SU-DHL-6 (cell line): Measurements from ENCODE around the gene RP9.

Experiments
- H2AFZ ChIP-seq: fragments of 200-600 bp; sonication (generic); 2 replicates; pipeline ENCODE4 v1.6.1; 2014; ENCODE audit warnings: low read depth, mild to moderate bottlenecking, moderate library complexity, mixed read lengths, antibody characterized with exemption, low read length; ENCODE audit not compliant: severe bottlenecking
- H3F3A ChIP-seq: fragments of 200-600 bp; shearing (Covaris generic); 2 replicates; pipeline ENCODE4 v1.6.0; 2016; ENCODE audit warnings: antibody characterized with exemption, mild to moderate bottlenecking; ENCODE audit not compliant: insufficient read depth
- H3K27ac ChIP-seq: fragments of 200-600 bp; sonication (generic); 2 replicates; pipeline ENCODE4 v1.5.1; 2016; ENCODE audit warnings: low read depth, mild to moderate bottlenecking, low read length, moderate library complexity, mixed read lengths
- H3K27me3 ChIP-seq: fragments of 200-600 bp; sonication (generic), shearing (Covaris generic); 2 replicates; pipeline ENCODE4 v1.6.0; 2014; ENCODE audit warnings: mild to moderate bottlenecking, low read length
- H3K36me3 ChIP-seq: fragments of 200-600 bp; sonication (generic); 2 replicates; pipeline ENCODE4 v1.6.1; 2014; ENCODE audit warnings: mild to moderate bottlenecking, low read length, mixed read lengths
- H3K4me2 ChIP-seq: fragments of 300-600, 200-600 bp; shearing (Covaris generic), sonication (generic); 2 replicates; pipeline ENCODE4 v1.6.0; 2014; ENCODE audit warnings: low read length, low read depth, mild to moderate bottlenecking; ENCODE audit not compliant: poor library complexity, severe bottlenecking
- H3K4me3 ChIP-seq: fragments of 200-600 bp; sonication (generic); 2 replicates; pipeline ENCODE4 v1.5.1; 2014; ENCODE audit warnings: antibody characterized with exemption, low read length, mild to moderate bottlenecking, mixed read lengths; ENCODE audit not compliant: insufficient read depth, poor library complexity, severe bottlenecking
- H3K79me2 ChIP-seq: fragments of 200-600 bp; sonication (generic); 2 replicates; pipeline ENCODE4 v1.6.1; 2014; ENCODE audit warnings: mild to moderate bottlenecking, low read length, moderate library complexity; ENCODE audit not compliant: insufficient read depth
- H3K9ac ChIP-seq: fragments of 200-600 bp; sonication (generic); 2 replicates; pipeline ENCODE4 v1.7.0; 2014; ENCODE audit warnings: mild to moderate bottlenecking, low read length
- H3K9me2 ChIP-seq: fragments of 200-600 bp; sonication (generic); replicated peaks from 2 replicates; pipeline ENCODE4 v1.6.1; 2014; ENCODE audit warnings: low read length; ENCODE audit not compliant: insufficient read depth
- H3K9me3 ChIP-seq: fragments of 200-600 bp; sonication (generic); 2 replicates; pipeline ENCODE4 v1.6.1; 2014; ENCODE audit warnings: low read length, mixed read lengths; ENCODE audit not compliant: insufficient read depth
- H4K20me1 ChIP-seq: fragments of 200-600 bp; sonication (generic); 2 replicates; pipeline ENCODE4 v1.6.1; 2014; ENCODE audit warnings: low read depth, mild to moderate bottlenecking, antibody characterized with exemption, low read length, moderate library complexity, mixed read lengths
- EZH2phosphoT487 ChIP-seq: fragments of 200-600 bp; sonication (generic), shearing (Covaris generic); conservative IDR thresholded peaks from 2 replicates; pipeline ENCODE4 v1.6.1; 2018; ENCODE audit warnings: mild to moderate bottlenecking, antibody characterized with exemption, low read length, moderate library complexity, mixed read lengths
- TF ChIP-seq, protein P1 (sequence below): fragments of 200-600 bp; sonication (generic); IDR thresholded peaks from one replicate; pipeline ENCODE4 v1.5.1; 2017; ENCODE audit warnings: antibody characterized with exemption, mild to moderate bottlenecking, low read length, moderate library complexity; ENCODE audit not compliant: insufficient read depth, poor library complexity, severe bottlenecking

The RP9 gene

DNA sequence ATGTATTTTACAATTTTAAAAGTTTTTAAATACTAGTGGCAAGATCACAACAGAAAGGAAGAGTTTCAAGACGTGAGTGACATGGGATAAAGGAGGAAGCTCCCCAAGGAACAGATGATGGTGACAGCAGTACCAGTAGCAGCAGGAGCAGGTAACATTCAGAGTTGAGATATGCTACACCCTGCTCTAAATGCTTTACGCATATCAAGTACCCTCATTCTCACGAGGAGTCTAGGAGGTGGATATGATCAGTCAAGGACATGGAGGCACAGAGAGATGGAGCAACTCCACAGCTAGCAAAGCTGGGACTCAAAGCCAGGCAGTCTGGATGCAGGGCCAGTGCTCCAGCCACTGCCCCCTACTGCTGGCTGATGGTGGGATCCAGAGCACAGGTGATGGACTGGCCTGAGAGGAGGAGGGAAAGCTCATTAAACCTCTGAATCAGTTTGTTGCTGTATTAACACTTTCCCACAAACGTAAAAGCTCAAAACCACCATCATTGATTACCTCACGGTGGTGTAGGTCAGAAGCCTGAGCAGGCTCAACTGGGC lies 17.5 kb downstream of the RP9 start:
- no peaks in the 10 kb centered on the region for H3F3A ChIP-seq
- 0 out of 2 replicates have a peak, but pooled peaks cover 2% of the 10 kb centered on the region for H3K27me3 ChIP-seq
- H4K20me1 ChIP-seq: no peaks in the 10 kb centered on the region
- no peak for TF ChIP-seq EZH2phosphoT487
- no peaks in the 10 kb centered on the region for H3K9me3 ChIP-seq
- H3K9me2 ChIP-seq: no peaks in the 10 kb centered on the region
- H3K9ac ChIP-seq: no peak overlapping the region
- no peak overlapping the region for H2AFZ ChIP-seq
- no peak overlapping the region for H3K4me3 ChIP-seq
- H3K27ac ChIP-seq: no peak overlapping the region
- H3K36me3 ChIP-seq: peaks cover 13% of the 10 kb centered on the region
- no peak overlapping the region for H3K4me2 ChIP-seq
- no peaks in the 10 kb centered on the region for H3K79me2 ChIP-seq

DNA sequence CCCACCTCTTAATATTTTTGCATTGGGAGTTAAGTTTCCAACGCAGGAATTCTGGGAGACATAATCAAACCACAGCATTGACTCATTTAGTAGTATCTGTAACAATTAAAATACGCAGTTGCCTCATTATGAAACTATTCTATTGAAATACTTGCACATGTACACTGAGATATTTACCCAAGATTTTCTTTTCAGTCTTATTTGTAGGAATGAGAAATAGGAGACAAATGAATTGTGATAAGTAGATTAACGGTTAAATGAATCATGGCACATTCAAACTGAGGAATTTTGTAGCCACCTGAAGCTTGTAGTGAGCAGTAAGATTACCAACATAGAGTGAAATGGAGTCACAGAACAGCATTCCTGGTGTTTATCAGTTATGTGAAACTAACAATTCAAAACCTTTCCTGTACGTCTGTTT lies 18.1 kb downstream of the RP9 start:
- H3K9me2 ChIP-seq: no peaks in the 10 kb centered on the region
- H3K79me2 ChIP-seq: no peaks in the 10 kb centered on the region
- no peaks in the 10 kb centered on the region for H3F3A ChIP-seq
- no peaks in the 10 kb centered on the region for H4K20me1 ChIP-seq
- H3K27me3 ChIP-seq: 0 out of 2 replicates have a peak, but pooled peaks cover 2% of the 10 kb centered on the region
- no peak overlapping the region for H2AFZ ChIP-seq
- H3K9me3 ChIP-seq: no peaks in the 10 kb centered on the region
- no peak overlapping the region for H3K4me2 ChIP-seq
- no peak overlapping the region for H3K4me3 ChIP-seq
- no peak overlapping the region for H3K9ac ChIP-seq
- peaks cover 7% of the 10 kb centered on the region; the same call in 1 of the 2 replicates for H3K36me3 ChIP-seq
- H3K27ac ChIP-seq: no peak overlapping the region
- TF ChIP-seq, protein P1, sequence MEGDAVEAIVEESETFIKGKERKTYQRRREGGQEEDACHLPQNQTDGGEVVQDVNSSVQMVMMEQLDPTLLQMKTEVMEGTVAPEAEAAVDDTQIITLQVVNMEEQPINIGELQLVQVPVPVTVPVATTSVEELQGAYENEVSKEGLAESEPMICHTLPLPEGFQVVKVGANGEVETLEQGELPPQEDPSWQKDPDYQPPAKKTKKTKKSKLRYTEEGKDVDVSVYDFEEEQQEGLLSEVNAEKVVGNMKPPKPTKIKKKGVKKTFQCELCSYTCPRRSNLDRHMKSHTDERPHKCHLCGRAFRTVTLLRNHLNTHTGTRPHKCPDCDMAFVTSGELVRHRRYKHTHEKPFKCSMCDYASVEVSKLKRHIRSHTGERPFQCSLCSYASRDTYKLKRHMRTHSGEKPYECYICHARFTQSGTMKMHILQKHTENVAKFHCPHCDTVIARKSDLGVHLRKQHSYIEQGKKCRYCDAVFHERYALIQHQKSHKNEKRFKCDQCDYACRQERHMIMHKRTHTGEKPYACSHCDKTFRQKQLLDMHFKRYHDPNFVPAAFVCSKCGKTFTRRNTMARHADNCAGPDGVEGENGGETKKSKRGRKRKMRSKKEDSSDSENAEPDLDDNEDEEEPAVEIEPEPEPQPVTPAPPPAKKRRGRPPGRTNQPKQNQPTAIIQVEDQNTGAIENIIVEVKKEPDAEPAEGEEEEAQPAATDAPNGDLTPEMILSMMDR: no peak
- TF ChIP-seq EZH2phosphoT487: no peak

DNA sequence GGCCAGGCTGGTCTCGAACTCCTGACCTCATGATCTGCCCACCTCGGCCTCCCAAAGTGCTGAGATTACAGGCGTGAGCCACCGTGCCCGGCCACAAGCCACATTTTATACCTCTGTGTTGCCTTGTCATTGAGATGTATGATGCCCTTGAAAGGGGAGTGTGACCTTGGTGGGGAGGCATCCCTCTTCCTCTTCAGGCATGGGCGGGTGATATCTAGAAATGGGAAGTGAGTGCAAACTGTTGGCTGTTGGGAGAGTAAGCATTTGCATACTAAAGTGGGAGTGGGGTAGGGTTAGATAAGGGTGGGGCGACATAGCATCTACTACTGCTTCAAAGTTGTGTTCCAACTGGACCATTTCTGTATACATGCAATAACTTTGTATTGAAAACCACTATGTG lies 20.1 kb downstream of the RP9 start:
- H3K36me3 ChIP-seq: no peaks in the 10 kb centered on the region
- TF ChIP-seq, protein P1: no peak
- TF ChIP-seq EZH2phosphoT487: no peak
- 0 out of 2 replicates have a peak, but pooled peaks cover 2% of the 10 kb centered on the region for H3K27me3 ChIP-seq

DNA sequence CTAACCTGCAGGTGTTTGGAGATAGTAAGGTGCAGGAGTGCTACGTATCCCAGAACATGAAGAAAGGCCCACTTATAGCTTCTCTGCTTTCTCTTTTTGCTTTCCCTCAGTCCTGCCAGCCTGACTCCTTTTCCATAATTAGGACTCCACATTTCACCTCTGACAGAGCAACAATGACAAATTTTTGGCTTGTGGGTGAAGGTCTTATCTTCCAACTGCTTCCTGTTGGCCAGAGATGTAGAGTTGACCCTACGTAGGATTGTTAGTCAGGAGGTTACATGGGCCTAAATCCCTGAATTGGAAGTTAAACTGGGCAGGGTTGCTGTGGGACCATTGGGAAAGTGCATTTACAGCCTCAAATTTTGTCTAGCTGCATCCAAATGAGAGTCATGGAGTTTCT lies 21.3 kb downstream of the RP9 start:
- TF ChIP-seq, protein P1: no peak
- TF ChIP-seq EZH2phosphoT487: no peak
- no peaks in the 10 kb centered on the region for H3K9me2 ChIP-seq
- no peaks in the 10 kb centered on the region for H3K36me3 ChIP-seq
- no peaks in the 10 kb centered on the region for H3K79me2 ChIP-seq
- H3K9ac ChIP-seq: no peak overlapping the region
- H3K9me3 ChIP-seq: no peaks in the 10 kb centered on the region
- no peak overlapping the region for H2AFZ ChIP-seq
- no peaks in the 10 kb centered on the region for H4K20me1 ChIP-seq
- H3K27me3 ChIP-seq: 0 out of 2 replicates have a peak, but pooled peaks cover 2% of the 10 kb centered on the region
- H3K4me3 ChIP-seq: no peak overlapping the region
- no peaks in the 10 kb centered on the region for H3F3A ChIP-seq
- no peak overlapping the region for H3K4me2 ChIP-seq
- H3K27ac ChIP-seq: no peak overlapping the region

More for the DNA sequence above, 20.1 kb downstream of the RP9 start:
- no peaks in the 10 kb centered on the region for H4K20me1 ChIP-seq
- no peak overlapping the region for H2AFZ ChIP-seq
- no peak overlapping the region for H3K27ac ChIP-seq
- no peaks in the 10 kb centered on the region for H3K9me3 ChIP-seq
- no peaks in the 10 kb centered on the region for H3K9me2 ChIP-seq
- H3K4me2 ChIP-seq: no peak overlapping the region
- no peak overlapping the region for H3K4me3 ChIP-seq
- no peaks in the 10 kb centered on the region for H3K79me2 ChIP-seq
- H3K9ac ChIP-seq: no peak overlapping the region
- H3F3A ChIP-seq: no peaks in the 10 kb centered on the region
